OCI-M1 (cell line): ENCODE results near the gene PPP2R5B.
A peak's percentile ranks its signal among the peaks of the same experiment; 100 is the strongest.

Experiments
- DNase-seq: peaks from one replicate; lab custom pipeline; 2025; lab: John Stamatoyannopoulos, UW

Gene PPP2R5B

DNA sequence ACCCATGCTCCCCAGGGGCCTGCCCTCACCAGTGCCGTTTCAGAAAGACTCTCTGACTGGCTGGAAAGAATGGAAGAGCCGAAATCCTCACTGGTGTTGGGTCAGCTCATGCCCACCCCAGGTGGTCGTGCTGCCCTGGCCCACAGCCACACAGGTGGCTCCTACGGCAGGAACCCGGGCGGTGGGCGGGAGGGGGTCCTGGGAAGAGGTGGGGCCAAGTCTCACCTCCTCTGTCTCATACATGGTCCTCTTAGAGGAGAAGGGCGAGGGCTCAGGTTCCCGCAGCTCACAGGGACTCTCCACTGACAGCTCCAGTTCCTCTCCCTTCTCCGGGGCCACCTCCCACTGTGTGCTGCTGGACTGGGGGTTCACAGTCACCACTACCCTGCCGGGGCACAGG lies 15.7 kb upstream of the PPP2R5B start:
- DNase-seq: no peak

DNA sequence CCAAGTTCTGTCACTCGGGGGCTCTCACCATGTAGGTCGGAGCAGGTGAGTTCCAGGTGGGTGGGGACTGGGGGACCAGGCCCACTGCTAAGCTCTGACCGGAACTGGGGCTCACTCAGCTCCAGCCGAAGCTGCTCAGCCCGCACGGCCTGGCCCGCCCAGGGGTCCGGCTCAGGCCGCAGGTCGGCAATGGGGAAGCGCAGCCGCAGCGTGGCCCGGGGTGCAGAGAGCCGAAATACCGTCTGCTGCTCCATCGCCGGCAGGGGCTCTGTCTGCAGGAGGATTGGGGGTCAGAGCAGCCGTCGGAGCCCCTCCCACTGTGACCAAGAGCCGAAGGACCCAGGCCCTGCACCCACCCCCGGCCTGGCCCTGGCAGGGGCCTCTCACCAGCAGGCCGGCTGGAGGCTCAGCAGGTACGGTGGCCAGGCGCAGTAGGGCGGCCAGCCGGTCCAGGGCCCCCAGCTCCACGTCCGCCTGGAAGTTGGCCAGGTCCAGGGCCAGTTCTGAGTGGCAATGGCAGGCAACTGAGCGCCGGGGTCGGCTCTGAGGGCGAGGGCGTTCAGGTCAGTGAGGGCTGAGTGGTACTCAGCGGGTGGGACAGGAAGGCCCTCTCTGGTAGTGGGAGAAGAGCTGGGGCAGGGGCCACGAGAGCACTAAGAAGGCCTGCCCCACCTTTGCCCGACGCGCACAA lies 14.7 kb upstream of the PPP2R5B start:
- DNase-seq: no peak

DNA sequence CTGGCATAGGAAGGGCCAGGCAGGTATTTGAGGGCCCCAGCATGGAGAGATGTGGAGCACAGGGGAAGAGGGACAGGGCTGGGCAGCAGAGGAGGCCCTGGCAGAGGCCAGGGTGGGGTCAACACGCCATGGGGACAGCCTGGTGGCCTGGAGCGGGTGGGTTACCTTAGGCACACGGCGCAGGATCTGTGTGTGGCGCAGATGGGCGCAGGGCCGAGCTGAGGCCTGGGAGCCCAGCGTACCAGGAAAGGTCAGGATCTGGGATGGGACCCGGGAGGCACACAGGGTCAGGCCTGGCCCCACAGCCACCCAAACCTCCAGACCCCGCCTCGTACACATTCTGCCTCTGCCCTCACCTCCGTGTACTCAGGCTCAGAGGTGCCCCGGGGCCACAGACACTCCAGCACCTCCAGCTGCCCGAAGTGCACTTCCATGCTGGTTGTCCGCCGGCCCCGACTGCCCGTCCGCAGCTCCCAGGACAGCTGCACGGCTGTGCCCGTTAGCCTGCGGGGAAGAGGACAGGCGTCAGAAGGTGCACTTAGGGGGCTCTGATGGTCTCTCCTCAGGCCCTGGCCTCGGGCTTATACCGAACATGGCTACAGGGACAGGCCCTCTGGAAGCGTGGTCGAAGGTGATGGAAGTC lies 13.9 kb upstream of the PPP2R5B start:
- no peak for DNase-seq

DNA sequence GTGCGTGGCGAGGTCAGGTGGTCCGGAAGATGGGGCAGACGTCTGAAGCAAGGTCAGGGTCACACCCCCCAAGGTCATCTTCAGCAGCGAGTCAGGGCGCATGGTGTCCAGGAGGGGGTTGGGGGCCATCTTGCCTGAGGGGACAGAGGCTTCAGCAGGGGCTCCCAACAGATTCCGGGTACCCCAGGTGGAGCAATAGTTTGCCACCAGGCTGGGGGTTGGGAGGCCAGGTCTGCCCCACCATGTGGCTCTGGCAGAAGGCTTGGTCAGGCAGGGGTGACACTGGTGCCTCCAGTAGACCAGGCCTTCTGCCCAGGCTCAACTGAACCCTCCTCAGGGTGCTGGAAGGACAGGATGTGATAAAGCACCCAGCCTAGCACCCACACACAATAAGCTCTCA lies 13.3 kb upstream of the PPP2R5B start:
- DNase-seq: no peak

DNA sequence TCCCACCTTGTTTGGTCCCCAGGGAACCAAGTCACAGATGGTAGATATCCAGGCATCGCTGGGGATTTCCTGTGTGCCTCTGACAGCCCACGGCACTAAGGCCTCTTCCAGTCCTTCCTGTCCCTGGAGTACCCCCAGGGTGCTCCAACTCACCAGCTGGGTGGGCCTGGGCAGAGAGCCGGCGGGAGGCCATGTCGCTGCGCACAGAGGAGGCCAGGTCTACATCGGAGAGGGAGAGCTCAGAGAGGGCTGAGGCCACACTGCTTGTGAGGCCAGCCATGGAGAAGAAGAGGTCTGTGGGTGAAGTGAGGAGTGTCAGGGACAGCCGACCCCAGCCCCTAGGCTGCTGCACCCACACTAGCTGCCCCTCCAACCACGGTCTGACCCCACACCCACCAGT lies 12.8 kb upstream of the PPP2R5B start:
- DNase-seq: no peak

DNA sequence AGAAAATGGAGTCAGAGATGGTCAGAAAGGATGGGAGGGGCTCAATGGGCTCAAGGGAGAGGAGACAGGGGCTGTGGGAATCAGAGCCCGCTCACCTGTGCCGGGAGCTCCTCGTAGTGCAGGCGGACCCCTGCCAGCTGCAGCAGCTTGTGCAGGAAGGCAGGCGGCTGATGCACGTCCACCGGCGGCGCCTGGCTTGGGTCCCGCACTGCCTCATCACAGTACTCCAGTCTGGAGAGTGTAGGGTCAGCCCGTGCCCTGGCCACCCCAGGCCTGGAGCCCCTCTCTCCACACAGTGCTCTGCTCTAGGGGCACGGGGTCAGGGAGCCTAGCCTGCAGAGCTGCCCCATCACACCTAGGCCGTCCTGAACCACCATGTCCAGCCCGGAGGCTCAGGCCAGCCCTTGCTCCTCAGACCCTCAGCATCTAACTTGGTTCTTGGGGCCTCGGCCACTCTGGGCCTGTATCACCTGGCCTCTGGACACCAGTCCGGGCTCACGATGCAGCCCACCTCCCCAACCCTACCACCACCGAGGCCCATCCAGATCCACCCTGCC lies 11.2 kb upstream of the PPP2R5B start:
- no peak for DNase-seq

DNA sequence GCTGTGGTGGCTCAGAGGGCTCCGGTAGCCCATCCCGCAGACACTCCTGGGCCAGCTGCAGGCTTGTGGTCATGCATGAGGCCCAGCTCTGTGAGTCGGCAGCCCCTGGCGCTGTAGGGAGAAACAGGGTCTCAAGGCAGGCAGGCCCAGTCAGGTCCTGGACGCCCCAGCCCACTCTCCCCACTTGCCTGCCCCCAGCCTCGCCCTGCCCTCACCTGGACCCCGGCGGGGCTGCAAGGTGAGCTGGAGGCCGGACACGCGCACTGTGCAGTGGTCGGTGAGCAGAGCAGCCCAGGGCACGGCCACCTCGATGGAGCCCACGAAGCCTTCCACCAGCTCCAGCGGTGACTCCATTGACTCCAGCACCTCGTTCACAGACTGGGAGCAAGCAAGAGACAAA lies 10.4 kb upstream of the PPP2R5B start:
- no peak for DNase-seq

DNA sequence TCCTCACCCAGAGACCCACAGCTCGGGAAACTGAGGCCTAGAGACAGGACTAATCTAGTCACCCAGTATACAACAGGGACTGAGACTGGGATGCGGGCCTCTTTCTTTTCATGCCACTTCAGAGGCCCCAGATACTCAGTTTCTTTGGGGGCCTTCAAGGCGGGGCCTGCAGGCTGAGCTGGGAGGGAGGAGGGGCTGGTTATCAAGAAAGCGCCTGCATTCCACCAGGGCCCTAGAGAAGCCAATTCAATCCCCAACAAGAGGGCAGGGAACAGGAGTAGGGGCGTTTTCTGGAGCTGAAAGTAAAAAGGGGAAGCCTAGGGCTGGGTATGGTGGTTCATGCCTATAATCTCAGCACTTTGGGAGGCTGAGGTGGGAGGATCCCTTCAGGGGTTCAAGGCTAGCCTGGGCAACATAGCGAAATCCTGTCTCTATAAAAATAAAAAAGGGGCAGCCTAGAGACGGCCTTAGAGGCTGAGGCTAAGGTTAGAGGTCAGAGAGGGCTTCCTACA lies 9.1 kb upstream of the PPP2R5B start:
- DNase-seq: no peak

DNA sequence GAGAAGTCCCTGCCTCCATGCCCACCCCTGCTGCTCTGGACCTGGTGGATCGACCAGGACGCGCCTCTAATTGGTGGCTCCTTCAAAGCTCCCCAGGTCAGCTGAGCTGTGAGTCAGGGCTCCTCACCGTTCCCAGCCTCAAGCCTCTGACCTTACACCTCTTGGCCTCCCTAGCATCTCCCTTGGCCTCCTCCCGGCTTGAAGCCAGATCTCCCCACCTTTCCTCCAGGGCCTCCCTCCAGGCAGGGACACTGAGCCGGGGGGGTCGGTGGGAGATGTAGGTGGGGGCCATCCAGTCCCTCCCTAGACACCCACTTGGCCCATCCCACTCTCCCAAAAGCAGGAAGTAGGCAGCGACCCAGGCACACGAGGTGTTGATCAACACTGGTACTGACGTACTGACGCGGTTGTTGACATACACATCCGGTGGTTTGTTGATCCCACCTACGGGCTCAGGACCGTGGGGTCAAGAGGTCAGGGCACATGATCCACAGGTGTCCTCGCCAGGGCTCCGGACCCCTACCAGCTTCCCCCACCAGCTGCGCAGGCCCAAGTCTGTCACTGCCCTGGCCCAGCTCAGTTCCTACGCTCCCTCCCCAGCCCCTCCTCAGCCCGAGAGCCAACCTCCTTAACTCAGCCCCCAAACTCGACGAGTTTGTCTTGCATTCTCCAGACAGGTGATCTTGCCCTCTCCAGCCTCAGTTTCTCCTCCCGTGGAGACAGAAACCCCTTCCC lies 8.3 kb upstream of the PPP2R5B start:
- DNase-seq: peak; percentile 55

DNA sequence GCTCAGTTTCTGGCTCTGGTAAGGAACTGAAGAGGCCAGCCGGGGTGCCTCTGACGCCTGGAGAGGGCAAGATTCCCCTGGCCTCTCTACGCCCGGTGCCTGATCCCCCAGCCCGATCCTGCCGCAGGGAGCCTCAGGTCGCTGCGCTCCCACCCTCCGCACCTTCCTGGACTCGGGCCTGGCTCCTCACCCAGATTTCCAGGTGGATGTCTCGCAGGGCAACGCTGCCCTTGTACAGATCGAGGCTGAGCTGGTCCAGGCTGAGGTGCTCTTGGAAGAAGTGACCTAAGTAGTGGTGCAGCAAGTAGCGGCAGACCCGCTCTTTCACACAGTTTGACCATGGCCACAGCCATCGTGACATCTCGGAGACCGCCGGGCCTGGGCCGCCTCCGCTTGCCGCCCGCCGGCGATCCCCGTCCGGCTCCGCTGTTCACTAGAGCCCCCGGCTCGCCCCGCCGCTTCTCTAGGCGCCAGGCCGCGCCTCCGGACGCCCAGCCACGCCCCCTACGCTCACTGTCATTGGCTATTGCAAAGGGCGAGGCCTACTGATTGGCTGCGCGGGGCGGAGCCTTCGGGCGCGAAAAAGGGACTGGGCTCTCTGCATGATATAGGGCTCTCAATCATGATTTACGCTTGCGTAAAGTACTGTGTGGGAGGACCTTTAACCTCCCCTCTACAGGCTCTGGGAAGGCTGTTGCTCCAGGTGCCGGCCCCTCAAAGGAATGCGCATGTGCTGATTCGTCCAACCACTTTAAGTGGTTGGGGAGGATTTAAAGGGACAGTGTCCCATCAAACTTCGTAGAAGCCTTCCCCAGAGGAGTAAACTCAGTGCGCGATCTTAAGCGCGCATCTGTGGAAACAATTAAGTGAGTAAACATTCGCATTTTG lies 7.5 kb upstream of the PPP2R5B start, which contains the start of gene ATG2A:
Gene ATG2A, minus strand, starts transcription at position 435 of the 888 bp plus-strand sequence. Its CDS starts 74 bp downstream, at position 361.
- DNase-seq: peak; percentile 99

DNA sequence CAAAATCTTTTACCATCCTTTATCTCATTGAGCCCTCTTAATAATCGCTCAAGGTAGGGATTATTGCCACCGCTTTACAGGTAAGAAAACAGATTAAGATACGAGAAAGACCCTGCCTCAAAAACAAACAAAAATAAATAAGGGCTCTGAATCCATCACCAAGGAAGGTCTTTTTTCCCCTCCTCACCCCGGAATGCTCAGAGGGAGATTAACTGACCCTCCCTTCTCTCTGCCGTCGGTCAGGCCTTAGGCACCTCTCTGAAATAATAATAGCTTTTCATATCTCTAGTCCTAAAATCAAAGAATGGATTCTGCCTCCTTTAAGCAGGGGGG lies 6.9 kb upstream of the PPP2R5B start:
- no peak for DNase-seq

DNA sequence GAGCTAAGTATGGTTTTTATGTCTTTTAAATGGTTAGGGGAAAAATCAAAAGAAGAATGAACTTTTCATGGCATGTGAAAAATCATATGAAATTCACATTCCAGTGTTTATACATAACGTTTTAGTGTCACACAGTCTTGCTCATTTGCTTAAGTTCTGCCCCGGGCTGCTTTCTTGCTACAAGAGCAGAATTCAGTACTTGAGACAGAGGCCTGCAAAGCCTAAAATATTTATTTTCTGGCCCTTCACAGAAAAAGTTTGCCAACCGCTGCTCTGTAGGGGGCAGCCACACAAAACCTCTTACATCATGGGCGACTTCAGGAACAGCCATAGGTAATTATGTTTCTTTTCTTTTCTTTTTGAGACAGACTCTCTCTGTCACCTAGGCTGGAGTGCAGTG lies 6.5 kb upstream of the PPP2R5B start:
- peak; percentile 75 for DNase-seq

DNA sequence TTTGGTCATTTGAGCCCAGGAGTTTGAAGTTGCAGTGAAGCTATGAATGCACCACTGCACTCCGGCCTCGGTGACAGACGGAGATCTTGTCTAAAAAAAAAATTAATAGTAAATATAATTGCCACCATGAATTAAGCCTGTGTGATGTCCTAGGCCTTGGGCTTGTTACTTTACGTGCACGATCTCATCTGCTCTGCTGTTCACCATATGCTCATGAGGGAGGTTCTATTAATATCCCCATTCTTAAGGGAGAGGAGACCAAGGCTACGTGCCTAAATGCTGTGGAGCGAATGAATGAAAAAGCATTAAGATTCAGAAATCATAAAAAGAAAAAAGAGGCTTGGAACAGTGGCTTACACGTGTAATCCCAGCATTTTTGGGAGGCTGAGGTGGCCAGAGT lies 4.9 kb upstream of the PPP2R5B start:
- no peak for DNase-seq

DNA sequence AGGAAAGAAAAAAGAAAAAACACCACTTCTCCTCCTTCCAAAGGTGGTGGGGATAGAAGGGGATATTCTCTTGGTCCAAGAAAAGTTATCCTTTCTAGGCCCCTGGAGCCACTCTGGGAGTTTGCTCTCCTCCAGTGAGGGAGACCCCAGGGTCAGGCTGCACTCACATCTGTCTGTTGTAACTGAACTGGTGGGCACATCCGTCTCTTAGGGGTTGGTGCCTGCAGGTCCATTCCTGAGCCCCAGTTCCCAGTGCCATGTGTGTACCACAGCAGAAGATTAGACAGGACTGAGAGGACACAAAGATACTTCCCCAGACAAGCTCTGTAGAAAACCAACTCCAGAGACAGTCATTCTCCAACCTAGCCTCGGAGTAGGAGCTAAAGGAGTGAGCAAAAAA lies 4.4 kb upstream of the PPP2R5B start:
- no peak for DNase-seq

DNA sequence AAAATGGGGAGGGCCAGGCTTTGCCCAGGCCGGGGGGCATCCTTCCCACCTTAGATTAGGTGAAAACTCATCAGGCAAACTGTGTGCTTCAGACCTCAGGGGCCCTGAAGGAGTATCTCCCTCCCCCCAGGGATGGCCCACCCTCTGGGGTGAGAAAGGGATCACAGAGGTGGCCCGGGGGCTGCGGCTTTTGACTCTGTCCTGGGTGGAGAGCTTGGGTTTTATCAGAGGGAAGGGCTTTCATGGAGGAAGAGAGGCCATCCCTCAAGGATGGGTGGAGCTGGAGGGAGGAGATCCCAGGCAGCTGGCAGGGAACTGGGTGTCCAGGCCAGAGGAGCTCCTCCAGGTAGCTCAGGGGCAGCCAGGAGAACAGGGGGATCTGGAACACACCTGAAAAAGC lies 3.1 kb upstream of the PPP2R5B start:
- no peak for DNase-seq

DNA sequence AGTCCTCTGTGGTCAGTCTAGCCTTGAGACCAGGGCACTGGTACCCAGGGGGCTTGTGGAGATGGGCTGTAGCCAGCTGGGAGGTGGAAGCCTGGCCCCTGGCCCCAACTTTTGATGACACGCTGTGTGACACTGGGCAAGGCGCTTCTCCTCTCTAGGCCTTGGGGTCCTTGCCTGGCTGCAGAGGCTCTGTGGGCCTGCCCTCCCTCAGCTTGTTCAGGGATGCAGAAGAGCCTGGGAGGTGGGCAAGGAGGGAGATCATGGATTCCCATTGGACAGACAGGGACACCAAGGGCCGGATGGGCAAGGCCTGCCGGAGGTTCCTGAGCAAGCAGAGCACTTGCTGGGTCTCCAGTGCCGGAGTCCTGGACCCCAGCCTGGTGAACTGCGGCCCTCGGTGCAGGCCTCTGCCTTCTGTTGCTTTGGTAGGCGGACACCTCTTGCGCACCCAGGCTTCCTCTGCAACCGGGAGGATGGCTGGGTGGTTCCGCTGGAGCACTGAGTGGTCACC lies 1.3 kb upstream of the PPP2R5B start:
- DNase-seq: no peak

DNA sequence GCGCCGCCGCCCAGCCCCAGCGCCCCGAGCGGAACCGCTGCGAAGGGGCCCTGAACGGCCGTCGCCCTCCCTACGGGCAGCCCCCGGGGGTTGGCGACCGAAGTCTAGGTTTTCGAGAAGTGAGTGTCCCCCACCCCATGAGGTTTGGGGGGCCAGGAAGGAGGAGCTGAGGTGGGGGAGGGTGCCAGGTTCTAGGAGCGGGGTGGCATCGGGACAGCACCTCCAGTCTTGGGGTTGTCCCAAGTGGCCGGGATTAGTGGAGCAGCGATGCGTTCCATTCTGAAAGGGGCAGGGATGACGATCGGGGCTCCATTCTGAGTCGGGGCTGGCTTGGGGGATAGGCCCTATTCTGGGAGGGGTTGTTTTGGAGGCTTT lies 408 bp downstream of the PPP2R5B start:
- DNase-seq: no peak

DNA sequence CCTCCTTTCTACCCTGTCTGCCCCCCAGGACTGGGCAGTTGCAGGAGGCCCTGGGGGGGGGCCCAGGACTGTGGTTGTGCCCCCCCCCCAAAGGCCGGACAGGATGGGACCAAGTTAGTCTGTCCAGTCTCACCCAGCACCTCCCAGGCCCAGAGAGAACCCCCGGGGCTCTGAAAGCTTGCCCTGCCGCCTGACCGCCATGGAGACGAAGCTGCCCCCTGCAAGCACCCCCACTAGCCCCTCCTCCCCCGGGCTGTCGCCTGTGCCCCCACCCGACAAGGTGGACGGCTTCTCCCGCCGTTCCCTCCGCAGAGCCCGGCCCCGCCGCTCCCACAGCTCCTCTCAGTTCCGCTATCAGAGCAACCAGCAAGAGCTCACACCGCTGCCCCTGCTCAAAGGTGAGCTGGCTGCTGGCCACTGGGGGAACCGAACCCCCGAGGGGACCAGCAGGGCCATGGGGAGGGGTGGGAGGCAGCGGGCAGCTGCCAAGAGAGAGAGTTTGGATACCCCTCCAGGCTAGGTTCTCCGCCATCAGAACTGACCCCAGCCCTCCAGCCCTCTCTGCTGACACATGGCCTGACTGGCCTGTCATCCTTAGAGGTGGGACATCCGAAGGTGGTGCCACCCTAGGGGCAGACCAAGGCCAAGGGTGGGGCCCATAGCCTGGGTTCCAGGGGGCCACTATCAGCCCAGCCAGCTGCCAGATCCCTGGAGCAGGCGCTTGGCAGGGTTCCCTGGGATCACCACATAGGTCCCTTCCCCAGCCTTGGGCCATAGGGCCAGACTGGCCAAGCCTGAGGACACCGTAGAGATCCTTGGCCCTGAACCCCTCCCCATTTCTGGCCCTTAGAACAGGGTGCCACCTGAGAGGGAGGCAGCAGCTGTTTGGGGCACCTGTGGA lies 1.3 kb downstream of the PPP2R5B start:
- DNase-seq: no peak

DNA sequence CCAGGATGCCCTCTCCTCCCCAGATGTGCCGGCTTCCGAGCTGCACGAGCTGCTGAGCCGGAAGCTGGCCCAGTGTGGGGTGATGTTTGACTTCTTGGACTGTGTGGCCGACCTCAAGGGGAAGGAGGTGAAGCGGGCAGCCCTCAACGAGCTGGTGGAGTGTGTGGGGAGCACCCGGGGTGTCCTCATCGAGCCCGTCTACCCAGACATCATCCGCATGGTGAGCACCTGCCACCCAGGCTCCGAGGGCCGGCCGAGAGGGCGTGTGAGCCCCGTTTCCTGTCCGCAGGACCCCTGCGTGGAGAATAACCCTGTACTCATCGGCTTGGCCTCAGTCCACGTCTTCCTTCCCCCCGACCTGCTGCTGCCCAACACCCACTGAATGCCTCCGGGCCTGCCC lies 2.2 kb downstream of the PPP2R5B start:
- no peak for DNase-seq

DNA sequence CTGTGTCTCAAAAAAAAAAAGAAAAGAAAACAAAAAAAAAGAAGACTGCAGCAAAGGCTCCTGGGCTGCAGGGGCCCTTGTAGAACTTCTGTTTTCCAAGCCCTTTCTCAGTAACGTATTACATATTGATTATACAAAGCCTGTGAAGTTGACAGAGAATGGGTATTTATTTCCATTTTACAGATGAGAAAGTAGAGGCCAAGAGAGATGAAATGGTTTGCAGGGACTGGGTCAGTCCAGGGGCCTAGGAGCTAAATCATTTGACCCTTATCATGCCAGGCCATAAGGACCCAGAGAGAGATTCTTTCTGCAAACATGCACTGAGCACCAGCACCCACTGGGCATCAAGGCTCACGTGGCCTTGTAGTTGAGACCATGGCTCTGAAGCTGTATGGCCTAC lies 4.5 kb downstream of the PPP2R5B start:
- no peak for DNase-seq

DNA sequence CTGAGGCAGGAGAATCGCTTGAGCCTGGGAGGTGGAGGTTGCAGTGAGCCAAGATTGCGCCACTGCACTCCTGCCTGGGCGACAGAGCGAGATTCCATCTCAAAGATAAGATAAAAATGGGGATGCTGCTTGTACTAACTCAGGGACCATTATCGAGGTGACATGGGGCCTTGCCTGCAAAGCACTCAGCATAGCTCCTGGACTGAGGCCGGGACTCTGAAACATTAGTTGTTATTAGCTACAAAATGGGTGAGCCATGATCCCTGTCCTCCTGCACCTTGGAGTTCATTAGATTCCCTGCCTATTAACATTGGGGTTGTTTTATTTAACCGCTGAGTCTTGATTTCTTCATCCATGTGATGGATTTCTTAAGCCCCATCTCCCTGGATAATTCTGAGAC lies 5.1 kb downstream of the PPP2R5B start:
- no peak for DNase-seq
